Adrenal gland (tissue), 12 donors: ENCODE results near the gene DLG2. TPM values are rescaled to one million over a fixed set of nuclear protein-coding genes. Genes with fewer than 3 reads are reported as not detected.

Source experiments
- DNase-seq, 7 donors: peaks; one replicate each; pipeline ENCODE4 v3.0.0-alpha.2; 2019 to 2020
- H3K27ac ChIP-seq, 5 donors: fragments of 200-600 bp; sonication (generic) in 4 of 5; 1 replicate in 3 of 5; 2 replicates in 2 of 5; pipeline versions ENCODE4 v1.5.1 to v1.8.0; 2016 to 2020; ENCODE audit warnings: mild to moderate bottlenecking in 1 of 5
- H3K27me3 ChIP-seq: fragments of 200-600 bp; 2 replicates; pipeline ENCODE4 v1.8.0; 2021
- H3K36me3 ChIP-seq, 2 donors: fragments of 200-600 bp; replicated peaks in 1 of 2; 1 replicate in 1 of 2; 2 replicates in 1 of 2; pipeline versions ENCODE4 v1.5.1 to v1.8.0; 2018 to 2022
- H3K4me1 ChIP-seq, 2 donors: fragments of 200-600 bp; replicated peaks in 1 of 2; 1 replicate in 1 of 2; 2 replicates in 1 of 2; pipeline versions ENCODE4 v1.5.1 to v1.8.0; 2018 to 2021
- H3K4me3 ChIP-seq, 4 donors: fragments of 200-600 bp; sonication (generic) in 3 of 4; one replicate each; pipeline ENCODE4 v1.5.1; 2016 to 2018
- H3K9me3 ChIP-seq, 3 donors: fragments of 200-600 bp; sonication (generic) in 1 of 3; replicated peaks in 1 of 3; 1 replicate in 2 of 3; 2 replicates in 1 of 3; pipeline versions ENCODE4 v1.5.1 to v1.8.0; 2016 to 2021
- CTCF ChIP-seq, 6 experiments: fragments of 450-650 bp in 4 of 6; fragments of 200-600 bp in 2 of 6; sonication (generic) in 1 of 6; IDR thresholded peaks; 1 replicate in 5 of 6; 2 replicates in 1 of 6; pipeline versions ENCODE4 v1.5.1 to v1.8.0; 2016 to 2021; ENCODE audit warnings: antibody characterized with exemption in 6 of 6, mild to moderate bottlenecking in 2 of 6, moderate library complexity in 1 of 6
- POLR2A ChIP-seq, 2 donors: fragments of 450-650 bp; IDR thresholded peaks; one replicate each; pipeline ENCODE4 v1.6.1; 2017; ENCODE audit warnings: antibody characterized with exemption in 2 of 2, mild to moderate bottlenecking in 2 of 2, moderate library complexity in 1 of 2
- WGBS, 4 donors: extraction: QIAGEN DNeasy Blood & Tissue Kit in 2 of 4; methylation state at CpG; one replicate each; pipeline versions ENCODE4 v1.1.5 to v1.1.7; 2013 to 2017; 5-methylcytosine and 5-hydroxymethylcytosine counted together
- intact Hi-C, 2 donors: fragments of 100-400 bp; cut with DNase I; formaldehyde crosslinking; loops; one replicate each; pipeline versions ENCODE4 v1.14.1 to v1.15.0; 2022 to 2023
- polyA plus RNA-seq, 3 donors: library from polyadenylated mRNA; stranded (reverse); fragments of 200-250 nt in 2 of 3; fragments of 350-450 nt in 1 of 3; fragmentation: Illumina TruSeq in 1 of 3; extraction: RNeasy Lipid Tissue Mini Kit (QIAGEN cat#74804) in 1 of 3; gene quantifications; one replicate each; pipeline ENCODE4 v1.2.3, GENCODE V29; 2013 to 2014
- total RNA-seq, 9 donors: library from RNA; depleted of rRNA in 4 of 9; stranded (reverse); fragments of >200 nt in 4 of 9; fragments of 120-200 nt in 1 of 9; fragmentation: NEBNext Ultra II Directional in 1 of 9; extraction: Animal tissue kit (Norgen Biotek cat#: 25700) in 1 of 9; gene quantifications; one replicate each; pipeline versions ENCODE4 v1.1.0 to v1.2.4, GENCODE V29; 2013 to 2023
- donor health status: healthy with polysubstance abuse.
- donor health status: Bipolar disorder and iron deficiency.
- donor health status: DM: yes; HTN: yes; CAD: no.
- donor health status: DM: no; HTN: no; CAD: no.
- donor health status: DM: no; HTN: no; CAD: no.
- donor health status: DM: yes; HTN: yes; CAD: no.

The DLG2 gene
- total and polyA plus RNA-seq, 12 donors = 8.3 to 101 (median 37.5) TPM

- DNase-seq = no peak
- H3K4me1 ChIP-seq = no peaks in the 10 kb centered on the region
- 89 to 92% (median 89%) methylated on average over 1 of the region's 1 CpG for WGBS, 4 donors
- no peak overlapping the region for H3K27ac ChIP-seq
- H3K4me3 ChIP-seq = no peak overlapping the region
- no peaks in the 10 kb centered on the region for H3K9me3 ChIP-seq
- no peaks in the 10 kb centered on the region for H3K27me3 ChIP-seq
- TF ChIP-seq CTCF (IDR thresholded peaks at IDR 0.05) (no peak), POLR2A (IDR thresholded peaks at IDR 0.05) (no peak)
- intact Hi-C loops = no loop called here
- no peaks in the 10 kb centered on the region for H3K36me3 ChIP-seq
These were observed 761.2 kb downstream of the DLG2 start for GRCh38 chr11:84865791-84866535.

- Histone ChIP-seq H3K27me3 (no peaks in the 10 kb centered on the region), H3K4me3 (no peak overlapping the region), H3K4me1 (no peaks in the 10 kb centered on the region), H3K27ac (no peak overlapping the region), H3K9me3 (no peaks in the 10 kb centered on the region), H3K36me3 (no peaks in the 10 kb centered on the region)
- no peak for DNase-seq
- intact Hi-C loops = no loop called here
- TF ChIP-seq POLR2A (IDR thresholded peaks at IDR 0.05) (no peak), CTCF (IDR thresholded peaks at IDR 0.05) (no peak)
These were observed 761.9 kb downstream of the DLG2 start for GRCh38 chr11:84865257-84865656.

- Histone ChIP-seq H3K36me3 (no peaks in the 10 kb centered on the region), H3K27ac (no peak overlapping the region), H3K27me3 (no peaks in the 10 kb centered on the region), H3K9me3 (no peaks in the 10 kb centered on the region), H3K4me3 (no peak overlapping the region), H3K4me1 (no peaks in the 10 kb centered on the region)
- no peak for DNase-seq
- TF ChIP-seq CTCF (IDR thresholded peaks at IDR 0.05) (no peak), POLR2A (IDR thresholded peaks at IDR 0.05) (no peak)
- intact Hi-C loops = no loop called here
These were observed 769.4 kb downstream of the DLG2 start for GRCh38 chr11:84857746-84858145.

GRCh38 chr11:84855508-84856245, 771.5 kb downstream of the DLG2 start:
- H3K9me3 ChIP-seq = no peaks in the 10 kb centered on the region

More at GRCh38 chr11:84855508-84856245, 771.5 kb downstream of the DLG2 start:
- Histone ChIP-seq H3K4me1 (no peaks in the 10 kb centered on the region), H3K36me3 (no peaks in the 10 kb centered on the region), H3K4me3 (no peak overlapping the region), H3K27me3 (no peaks in the 10 kb centered on the region), H3K27ac (no peak overlapping the region)
- 62 to 78% (median 71%) methylated on average over 3 of the region's 3 CpGs for WGBS, 4 donors
- no peak for DNase-seq
- intact Hi-C loops = no loop called here
- TF ChIP-seq POLR2A (IDR thresholded peaks at IDR 0.05) = no peak
- TF ChIP-seq CTCF (IDR thresholded peaks at IDR 0.05) = no peak
